Measurements from ENCODE around the gene ANKRD33B.
"Not testable (repeated sequence)": the region's sequence is repeated elsewhere in the genome, so short reads cannot be mapped to it uniquely, and the experiment has no call there.

Gene ANKRD33B

DNA sequence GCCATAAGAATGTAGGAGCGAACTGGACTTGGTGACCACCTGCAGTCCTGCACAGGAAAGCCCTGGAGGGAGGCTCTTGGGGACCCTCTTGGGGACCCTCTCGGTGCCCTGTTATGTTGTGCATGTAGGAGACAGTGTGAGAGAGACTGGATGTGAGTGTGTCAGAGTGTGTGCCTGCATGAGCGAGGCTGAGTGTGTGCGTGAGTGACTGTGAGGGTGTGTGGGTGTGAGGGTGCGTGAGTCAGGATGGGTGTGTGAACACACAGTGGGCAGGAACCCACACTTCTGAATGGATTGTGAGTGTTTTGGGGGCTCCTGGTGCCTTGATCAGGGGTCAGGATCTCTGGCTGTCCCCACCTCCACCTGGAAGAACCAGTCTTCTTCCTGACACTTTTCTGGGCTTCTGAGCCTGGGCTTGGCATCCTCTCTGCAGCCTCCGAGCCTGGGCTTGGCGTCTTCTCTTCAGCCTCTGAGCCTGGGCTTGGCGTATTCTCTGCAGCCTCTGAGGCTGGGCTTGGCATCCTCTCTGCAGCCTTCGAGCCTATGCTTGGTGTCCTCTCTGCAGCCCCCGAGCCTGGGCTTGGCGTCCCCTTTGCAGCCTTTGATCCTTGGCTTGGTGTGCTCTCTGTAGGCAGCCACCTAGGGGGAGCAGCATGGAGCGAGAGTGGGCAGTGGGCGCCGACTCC lies 25.6 kb upstream of the ANKRD33B start:
- DNase-seq, result no peak

DNA sequence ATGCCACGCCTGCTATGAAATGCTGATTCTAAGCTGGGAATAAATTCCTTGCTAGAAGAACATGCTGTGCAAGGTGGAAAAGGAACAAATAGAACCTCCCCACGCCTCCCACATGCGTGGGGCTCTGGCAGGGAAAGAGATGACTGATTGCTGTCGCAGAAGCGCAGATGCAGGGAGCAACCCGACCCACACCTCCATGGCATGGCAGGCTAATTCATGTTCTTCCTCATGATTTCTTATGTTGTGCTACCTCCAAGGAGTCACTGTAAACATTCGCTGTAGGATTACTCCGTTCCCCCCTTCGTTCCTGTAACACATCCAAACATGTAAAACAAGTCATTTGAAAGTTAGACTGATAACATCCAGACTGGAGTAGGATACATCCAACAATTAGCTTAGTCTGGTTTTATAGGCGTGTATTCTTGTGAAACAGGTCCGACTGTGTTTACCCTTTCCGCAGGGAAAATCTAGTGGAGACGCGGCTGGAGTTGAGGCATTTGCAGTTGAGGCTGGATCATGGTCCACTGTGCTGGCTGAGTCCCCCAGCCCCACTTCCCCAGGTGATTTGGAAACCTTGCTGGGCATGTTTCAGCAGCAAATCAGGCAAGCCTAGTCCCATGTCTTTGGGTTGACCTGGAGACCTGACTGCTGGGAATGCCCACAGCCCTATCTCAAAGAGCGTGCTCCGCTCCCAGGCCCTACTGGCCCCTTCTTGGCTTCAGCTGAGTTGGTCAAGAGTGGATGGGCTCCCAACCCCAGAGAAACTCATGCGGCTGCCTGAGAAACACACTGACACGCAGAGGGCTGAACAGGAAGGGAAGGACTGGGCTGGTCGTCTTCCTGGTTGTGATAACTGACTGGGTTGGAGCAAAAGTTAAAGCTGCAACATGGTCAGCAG lies 24.8 kb upstream of the ANKRD33B start:
- DNase-seq, result no peak

DNA sequence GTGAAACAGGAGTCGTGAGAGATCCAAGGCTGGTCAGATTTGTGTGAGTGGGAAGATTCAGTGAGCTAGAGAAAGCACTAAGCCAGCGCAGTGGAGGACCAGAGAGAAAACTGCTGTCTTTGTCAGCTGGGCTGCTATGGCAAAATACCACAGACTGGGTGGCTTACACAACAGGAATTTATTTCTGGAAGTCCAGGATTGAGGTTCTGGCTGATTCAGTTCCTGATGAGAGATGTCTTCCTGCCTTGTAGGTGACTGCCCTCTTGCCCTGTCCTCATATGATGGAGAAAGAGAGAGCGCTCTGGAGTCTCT lies 24.2 kb upstream of the ANKRD33B start:
- no peak for DNase-seq

DNA sequence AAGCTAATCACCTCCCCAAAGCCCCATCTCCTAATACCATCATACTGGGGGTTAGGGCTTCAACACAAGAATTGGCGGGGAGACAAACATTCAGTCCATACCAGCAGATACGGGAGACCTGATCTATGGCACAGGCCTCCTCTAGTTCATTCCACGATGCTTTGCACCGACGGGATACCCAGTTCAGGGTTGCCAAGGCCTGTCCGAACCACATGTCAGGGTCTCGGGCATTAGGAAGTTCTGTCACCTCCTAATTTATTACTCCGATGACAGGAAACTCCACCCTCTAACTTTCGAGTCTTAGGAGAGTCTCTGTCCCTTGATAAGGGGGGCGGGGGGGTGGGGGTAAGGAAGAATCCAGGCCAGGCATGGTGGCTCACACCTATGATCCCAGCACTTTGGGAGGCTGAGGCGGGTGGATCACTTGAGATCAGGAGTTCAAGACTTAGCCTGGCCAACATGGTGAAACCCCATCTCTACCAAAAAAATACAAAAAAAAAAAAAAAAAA lies 23.8 kb upstream of the ANKRD33B start:
- no peak for DNase-seq

DNA sequence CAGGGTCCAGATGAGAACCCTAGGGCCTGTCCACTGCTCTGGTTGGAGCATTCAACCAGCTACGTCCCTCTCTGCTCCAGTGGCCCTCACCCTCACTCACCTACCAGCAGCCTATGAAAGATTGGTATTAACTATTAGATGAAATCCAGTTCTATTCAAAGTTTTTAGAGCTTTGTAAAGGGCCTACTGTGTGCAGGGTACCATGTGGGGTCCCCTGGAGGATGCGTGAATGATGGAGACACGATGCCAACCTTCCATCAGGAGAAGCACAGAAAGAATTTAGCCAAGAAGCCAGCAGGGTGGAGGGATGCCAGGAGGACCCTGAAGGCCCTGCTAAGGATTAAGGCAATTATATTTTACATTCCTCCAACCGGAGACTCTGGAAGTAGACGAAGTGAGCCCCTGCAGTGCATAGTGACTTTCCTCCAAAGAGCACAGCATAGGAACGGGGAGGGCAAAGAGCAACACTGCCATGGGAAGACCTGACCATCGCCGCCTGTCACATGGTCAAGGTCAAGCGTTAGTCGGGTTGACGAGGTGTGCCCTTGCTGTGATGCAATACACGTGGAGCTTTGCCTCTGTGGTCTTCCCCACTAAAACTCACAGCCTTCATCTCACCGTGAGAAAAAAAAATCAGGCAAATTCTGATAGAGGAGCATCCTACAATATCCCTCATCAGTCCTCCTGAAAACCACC lies 22.8 kb upstream of the ANKRD33B start:
- DNase-seq, result no peak

DNA sequence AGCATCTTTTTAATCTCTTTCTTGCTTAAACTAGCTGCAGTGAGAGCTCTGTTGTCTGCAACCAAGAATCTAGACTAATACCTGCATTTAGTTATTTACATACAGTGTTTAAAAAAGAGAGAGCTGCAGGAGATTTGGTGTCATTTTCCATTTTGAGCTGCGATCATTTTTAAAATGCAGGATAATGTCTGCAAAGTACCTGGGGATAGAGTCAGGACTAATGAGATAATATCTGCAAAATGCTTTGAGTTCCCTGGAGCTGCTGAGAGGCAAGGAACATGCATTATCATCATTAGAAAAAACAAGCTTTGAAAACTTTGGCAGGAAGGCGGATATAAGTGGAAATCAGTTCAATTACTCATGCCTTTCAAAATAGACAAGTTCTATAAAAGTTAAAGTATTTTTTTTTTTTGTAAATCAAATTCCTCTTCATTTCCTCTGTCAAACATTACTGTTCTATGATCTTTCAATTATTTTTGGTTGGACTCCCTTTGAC lies 21.8 kb upstream of the ANKRD33B start:
- no peak for DNase-seq

DNA sequence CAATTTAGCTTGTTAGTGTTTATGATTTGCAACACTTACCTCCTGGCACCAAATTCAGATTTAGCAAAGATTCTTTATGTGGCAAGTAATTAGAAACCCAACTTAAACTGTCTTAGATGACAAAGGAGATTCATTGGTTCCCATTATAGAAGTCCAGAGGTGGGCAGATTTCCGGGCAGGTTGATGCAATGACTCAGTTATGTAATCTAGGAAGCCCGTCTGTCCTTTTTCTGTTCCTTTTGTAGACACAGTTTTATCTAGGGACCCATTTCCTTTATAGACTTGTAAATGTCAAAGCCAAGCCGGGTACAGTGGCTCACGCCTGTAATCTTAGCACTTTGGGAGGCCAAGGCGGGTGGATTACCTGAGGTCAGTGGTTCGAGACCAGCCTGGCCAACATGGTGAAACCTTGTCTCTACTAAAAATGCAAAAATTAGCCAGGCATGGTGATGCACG lies 20.3 kb upstream of the ANKRD33B start:
- no peak for DNase-seq

DNA sequence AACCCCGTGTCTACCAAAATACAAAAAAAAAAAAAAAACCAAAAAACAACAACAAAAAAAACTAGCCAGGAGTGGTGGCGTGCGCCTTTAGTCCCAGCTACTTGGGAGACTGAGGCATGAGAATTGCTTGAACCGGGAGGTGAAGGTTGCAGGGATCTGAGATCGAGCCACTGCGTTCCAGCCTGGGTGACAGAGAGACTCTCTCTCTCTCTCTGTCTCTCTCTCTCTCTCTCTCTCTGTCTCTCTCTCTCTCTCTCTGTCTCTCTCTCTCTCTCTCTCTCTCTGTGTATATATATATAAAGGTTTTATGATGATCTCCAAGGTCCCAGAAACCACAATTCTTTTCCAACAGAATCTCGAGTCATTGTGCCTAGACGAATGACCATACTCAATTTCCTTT lies 18.8 kb upstream of the ANKRD33B start:
- no peak for DNase-seq

DNA sequence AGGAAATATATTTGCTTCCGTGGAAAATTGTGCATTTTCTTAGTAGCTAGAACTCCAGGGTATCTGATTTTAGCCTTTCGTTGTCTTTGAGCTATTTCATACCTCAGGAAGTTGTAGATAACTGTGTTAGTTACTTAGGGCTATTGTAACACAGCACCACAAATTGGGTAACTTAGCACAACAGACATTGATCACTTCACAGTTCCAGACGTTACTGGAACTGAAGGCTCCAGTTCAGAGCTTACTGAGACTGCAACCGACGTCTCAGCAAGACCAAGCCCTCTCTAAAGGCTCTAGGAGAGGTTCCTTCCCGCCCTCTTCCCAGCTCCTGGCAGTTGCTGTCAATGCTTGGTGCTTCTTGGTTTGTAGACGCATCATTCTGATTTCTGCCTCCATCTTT lies 17.7 kb upstream of the ANKRD33B start:
- DNase-seq, result no peak

DNA sequence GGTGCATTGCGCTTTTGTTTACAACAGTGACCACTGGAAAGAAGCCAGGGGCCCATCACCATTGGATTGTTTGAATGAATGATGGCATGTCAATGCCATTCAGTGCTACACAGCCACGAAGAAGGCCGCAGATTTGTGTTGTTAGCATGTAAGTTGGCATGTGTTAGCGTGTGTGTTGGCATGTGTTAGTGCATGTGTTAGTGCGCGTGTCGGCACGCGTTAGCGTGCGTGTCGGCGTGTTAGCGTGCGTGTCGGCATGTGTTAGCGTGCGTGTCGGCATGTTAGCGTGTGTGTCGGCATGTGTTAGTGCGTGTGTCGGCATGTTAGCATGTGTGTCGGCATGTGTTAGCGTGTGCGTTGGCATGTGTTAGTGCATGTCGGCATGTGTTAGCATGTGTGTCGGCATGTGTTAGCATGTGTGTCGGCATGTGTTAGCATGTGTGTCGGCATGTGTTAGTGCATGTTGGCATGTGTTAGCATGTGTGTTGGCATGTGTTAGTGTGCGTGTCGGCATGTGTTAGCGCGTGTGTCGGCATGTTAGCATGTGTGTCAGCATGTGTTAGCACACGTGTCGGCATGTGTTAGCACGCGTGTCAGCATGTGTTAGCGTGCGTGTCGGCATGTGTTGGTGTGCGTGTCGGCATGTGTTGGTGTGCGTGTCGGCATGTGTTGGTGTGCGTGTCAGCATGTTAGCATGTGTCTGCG lies 15.3 kb upstream of the ANKRD33B start:
- no peak for DNase-seq

DNA sequence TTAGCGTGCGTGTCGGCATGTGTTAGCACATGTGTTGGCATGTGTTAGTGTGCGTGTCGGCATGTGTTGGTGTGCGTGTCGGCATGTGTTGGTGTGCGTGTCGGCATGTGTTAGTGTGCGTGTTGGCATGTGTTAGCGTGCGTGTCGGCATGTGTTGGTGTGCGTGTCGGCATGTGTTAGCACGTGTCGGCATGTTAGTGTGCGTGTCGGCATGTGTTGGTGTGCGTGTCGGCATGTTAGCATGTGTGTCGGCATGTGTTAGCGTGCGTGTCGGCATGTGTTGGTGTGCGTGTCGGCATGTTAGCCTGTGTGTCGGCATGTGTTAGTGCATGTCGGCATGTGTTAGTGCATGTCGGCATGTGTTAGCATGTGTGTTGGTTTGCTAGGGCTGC lies 14.8 kb upstream of the ANKRD33B start:
- DNase-seq, result not testable (repeated sequence)

DNA sequence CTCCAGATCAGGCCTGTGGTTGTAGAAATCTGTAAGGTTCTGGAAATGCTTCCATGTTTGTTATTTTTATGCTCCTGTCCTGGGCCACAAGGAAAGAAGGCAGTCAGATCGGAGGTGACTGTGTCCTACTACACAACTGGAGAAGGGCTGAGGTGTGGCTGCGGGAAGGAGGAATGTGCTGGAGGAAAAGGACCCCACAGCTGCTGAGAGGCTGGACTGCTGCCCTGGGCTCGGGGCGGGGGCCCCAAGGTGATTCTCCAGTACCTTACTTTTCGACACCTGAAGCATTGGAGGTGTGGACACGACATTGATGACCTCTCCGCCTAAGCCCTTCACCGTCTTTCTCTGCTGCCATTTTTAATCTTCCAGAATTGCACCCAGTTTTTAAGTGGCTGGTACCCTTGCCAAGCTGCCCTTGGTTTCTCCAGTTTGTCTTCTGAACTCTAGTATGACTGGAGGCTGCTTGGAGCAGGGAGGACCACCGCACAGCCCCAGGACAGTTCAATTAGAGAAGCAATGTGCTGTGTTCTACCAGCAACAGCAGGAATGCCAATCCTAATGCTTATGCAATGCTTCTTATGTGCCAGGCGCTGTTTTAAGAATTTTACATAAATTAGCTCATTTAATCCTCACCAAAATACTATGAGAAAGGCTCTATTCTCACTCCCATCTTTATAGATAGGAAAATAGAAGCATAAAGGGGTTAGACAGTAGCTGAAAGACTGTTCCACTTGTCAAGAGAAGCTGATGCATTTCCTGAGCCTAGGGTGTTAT lies 13.5 kb upstream of the ANKRD33B start:
- DNase-seq, result no peak

DNA sequence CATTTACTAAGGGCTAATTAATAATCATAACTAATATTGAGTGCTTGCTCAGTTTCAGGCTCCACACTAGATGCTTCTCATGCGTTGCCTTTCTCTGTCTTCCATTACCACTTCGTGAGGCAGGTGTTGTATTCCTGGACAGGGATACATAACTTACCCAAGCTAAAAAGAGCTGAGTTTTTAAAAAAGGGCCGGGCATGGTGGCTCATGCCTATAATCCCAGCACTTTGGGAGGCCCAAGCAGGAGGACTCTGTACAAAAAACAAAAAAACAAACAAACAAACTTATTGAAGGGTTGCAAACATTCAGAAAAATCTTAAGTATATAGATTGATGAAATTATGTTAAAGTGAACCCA lies 12.1 kb upstream of the ANKRD33B start:
- no peak for DNase-seq

DNA sequence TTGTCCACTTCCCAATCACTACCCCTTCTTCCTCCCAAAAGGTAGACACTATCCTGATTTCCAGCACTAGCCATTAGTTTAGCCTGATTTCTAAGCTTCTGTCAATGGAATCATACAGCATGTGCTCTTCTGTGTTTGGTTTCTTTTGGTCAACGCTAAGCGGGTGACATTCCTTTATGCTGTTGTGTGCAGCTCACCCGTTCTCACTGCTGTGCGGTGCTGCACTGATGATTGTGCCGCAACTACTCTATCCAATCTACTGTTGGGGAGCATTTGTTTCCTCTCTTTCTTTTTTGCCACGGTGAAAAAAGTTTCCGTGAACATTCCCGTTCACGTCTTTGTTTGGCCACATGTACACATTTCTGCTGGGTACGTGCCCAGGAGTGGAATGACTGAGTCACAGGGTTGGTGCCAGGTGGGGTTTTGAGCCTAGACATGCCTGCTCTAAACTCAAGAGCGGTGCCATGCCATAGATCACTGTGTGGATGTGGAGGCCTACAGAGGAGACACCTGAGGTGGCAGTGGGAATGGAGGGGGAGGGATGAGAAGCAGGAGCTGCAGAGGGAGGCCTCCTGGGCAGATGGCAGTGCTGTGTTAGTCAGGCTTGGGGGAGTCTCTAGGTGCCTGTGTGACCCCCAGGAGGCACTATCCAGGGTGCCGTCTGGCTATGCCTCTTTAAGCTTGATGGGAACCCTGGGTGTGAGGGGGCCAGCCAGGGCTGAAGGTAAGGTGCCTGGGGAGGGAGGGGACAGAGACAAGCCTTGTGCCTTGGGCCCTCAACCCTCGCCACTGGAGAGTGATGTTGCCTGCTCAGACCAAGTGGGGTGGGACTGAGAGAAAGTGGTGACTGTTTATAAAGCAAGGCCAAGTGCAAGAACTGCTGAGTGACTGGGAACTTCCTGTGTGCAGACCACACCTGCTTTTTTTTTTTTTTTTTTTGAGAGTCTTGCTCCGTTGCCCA lies 11.4 kb upstream of the ANKRD33B start:
- no peak for DNase-seq

DNA sequence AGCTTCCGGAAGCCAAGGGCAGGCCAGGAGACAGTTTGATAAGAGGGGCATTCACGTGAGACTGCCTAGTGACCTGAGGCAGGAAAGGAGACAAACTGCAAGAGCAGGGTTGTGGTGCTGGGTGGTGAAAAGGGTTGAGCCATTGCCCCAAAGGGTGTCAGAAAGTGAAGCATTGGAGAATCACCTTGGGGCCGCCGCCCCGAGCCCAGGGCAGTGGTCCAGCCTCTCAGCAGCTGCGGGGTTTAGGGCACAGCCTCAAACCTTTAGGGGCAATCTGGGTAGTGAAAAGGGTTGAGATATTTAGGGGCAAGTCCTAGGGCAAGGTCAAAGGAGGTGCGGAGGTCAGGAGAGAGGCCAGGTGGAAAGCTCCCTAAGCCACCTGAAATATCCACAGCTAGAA lies 10.4 kb upstream of the ANKRD33B start:
- DNase-seq, result no peak

DNA sequence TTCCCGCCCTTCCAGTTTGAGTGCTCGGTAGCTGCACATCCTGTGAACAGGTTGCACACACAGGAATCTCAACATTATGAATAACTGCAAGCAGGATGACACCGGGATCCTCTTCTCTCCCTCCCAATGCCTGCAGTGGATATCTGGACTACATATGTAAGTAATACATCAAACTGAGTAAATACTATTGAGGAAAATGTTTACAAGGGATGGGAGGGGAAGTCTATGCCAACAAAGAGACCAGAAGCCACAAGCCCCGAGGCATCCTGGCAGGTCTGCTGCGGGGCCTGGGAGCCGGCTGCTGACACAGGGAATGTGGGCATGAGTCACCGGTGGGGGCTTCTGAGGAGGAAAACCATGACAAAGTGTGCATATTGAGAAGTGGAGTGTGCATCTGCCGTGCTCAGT lies 8.6 kb upstream of the ANKRD33B start:
- no peak for DNase-seq

DNA sequence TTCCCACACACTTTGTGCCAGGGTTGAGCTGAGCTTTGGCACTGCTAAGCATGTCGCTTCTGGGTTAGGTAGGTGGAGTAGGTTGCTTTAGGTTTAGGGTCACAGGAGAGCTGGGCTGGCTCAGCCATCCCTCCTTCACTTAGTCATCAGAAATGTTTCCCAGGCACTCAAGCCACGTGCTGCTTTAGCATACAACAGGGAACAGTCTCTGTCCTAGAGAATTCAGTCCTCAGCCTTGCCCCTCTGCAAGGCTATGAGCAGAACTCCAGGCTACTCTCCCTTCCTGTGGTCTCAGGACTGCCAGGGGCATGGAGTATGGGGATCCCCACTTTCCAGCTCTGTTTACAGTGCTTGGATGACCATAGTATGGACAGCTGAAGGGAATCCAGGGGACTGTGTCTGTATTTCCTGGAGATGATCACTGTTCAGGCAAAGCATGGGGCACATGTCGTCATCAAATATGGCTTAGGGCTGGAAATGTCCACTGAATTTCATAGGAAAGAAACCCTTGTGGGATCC lies 7.5 kb upstream of the ANKRD33B start:
- no peak for DNase-seq

DNA sequence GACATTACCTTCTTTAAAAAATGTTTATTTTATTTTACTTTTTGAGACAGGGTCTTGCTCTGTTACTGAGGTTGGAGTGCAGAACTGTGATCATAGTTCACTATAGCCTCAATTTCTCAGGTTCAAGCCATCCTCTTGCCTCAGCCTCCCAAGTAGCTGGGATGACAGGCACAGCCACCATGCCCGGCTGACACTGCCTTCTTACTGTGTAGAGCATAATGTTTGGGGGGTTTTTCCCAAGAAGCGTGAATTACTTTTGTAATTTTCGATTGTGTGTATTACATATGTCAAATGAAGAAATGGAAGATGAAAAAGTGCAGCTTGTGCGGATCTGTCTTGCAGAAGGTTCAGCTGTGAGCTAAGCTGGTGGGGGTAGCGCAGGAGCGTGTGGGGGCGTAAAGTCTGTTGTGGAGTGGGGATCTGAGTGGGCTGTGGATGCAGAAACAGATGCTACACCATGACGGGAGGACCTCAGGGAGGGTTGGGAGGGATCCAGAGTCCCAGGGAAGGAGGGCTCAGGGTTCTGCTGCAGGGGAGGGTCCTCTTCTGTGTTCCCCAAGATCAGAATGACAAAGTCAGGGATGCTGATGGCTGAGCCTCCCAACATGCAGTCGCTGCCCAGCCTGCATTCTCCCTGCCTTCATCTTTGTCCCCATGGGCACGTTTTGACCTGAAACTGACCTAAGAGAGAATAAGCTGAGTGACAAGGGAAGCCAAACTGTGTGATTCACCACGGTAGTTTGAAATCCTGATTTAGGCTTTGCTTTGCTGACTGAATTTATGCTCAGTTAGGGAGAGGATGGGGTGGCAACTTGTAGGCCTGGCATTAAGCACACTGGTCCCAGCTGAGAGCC lies 6.8 kb upstream of the ANKRD33B start:
- DNase-seq, result no peak

DNA sequence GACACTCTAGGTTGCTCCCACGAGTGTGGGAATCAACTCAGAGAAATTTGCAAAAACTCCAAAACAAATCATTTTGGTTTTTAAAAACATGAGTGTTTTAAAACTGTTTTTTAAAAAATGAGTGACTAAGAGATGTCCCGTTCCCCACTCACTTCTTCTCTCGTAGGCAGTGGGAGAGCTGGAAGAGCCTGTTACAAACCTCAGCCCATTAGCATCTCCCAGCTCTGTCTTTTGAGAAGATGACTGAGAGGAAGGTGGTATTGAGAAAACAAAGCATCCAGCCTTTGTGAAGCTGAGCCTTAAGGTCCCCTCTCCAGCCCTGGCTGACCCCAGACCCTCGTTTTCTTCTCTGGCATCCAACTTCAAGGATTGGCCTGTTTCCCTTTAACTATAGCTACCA lies 4.7 kb upstream of the ANKRD33B start:
- no peak for DNase-seq

DNA sequence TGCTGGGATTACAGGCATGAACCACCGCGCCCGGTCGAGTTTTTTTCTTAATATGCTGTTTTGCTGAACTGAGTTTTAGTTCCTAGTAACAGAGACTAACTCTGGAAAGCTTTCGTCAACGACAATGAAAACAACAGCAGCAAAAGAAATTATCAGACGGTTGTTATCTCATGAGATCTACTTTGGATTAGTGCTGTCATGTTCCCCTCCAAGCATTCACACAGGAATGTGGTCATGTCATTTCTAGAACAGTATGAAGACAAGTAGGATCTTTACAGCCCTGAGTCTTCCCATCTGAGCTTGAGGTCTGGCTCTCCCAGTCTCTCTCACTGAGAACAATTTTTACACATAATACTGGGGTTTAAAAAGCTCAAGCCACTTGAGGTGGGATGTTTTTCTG lies 4.0 kb upstream of the ANKRD33B start:
- DNase-seq, result no peak

Data from retina (tissue), 1 donor.